NCI-H460 (cell line): ENCODE measurements around the gene MAN2B2. TPM values are rescaled to one million over a fixed set of nuclear protein-coding genes. Genes with fewer than 3 reads are reported as not detected.

ENCODE experiments used
- DNase-seq: peaks from one replicate; pipeline ENCODE4 v3.0.0-alpha.2; 2016; ENCODE audit warnings: low read depth; ENCODE audit errors: extremely low read depth
- total RNA-seq: library from RNA; depleted of rRNA; stranded (reverse); fragments of >200 nt; shearing (Covaris generic); gene quantifications from 2 replicates; pipeline ENCODE4 v1.2.3, GENCODE V29; 2014

Gene MAN2B2
- total RNA-seq, 1 experiment from 2014 or later: 6.2 TPM

GRCh38 chr4:6591313-6591712 is 16.3 kb downstream of the MAN2B2 start:
- no peak for DNase-seq

DNA sequence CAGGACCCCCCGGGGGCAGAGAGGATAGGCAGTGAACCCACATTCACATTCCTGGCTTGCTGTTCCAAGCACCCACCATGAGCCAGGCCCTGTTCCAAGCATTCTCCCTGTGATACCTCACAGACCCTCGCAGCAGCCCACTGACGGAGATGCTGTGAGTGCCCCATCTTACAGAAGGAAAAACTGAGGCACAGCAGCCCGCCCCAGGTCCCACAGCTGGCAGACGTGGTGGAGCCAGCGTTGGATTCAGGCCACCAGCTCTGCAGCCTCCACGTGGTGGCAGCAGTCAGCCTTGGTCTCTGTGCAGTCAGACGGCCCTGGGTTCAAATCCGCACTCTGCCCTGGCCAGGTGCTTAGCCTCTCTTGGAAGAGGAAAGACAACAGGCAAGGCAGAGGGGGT is 16.8 kb downstream of the MAN2B2 start:
- DNase-seq: no peak

- DNase-seq: no peak
These were observed 18.0 kb downstream of the MAN2B2 start for GRCh38 chr4:6592804-6593563.

DNA sequence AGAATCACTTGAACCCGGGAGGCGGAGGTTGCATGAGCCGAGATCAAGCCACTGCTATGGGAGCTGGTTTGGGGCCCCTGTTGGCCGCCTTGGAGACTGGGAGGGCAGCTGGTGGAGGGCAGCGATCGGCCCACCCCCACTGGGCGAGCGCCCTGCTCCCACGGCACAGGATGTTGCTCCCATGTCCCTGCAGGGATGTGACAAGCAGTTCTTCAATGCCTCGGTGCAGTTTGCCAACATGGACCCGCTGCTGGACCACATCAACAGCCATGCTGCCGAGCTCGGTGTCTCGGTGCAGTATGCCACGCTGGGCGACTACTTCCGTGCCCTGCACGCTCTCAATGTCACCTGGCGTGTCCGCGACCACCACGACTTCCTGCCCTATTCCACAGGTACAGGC is 19.4 kb downstream of the MAN2B2 start:
- no peak for DNase-seq

GRCh38 chr4:6594826-6595355 is 19.9 kb downstream of the MAN2B2 start:
- no peak for DNase-seq

DNA sequence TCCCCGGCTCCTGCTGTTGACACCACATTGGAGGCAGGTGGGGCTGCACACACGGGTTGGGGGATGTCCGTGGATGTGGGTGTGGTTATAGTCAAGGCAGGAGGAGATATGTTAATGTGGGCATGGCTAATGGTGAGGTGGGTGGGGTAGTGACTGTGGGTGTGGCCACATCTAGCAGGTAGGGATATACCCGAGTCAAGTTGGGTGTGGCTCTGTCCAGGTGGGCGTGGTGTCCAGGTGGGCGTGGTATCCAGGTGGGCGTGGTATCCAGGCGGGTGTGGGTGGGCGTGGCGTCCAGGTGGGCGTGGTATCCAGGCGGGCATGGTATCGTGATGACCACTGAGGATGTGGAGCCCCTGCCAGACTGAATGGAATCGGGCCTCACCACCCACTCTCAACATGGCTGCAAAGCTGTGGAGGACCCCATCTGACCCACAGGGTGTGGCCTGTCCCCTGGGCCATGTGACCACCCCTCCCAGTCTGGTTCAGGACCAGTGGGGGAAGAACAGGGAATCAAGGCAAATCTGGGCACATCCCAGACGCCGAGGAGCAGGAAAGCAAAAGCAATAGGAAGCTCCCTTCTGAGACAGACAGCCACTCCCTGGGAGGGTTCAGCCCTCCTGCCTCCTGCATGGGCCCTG is 21.0 kb downstream of the MAN2B2 start:
- DNase-seq: no peak

DNA sequence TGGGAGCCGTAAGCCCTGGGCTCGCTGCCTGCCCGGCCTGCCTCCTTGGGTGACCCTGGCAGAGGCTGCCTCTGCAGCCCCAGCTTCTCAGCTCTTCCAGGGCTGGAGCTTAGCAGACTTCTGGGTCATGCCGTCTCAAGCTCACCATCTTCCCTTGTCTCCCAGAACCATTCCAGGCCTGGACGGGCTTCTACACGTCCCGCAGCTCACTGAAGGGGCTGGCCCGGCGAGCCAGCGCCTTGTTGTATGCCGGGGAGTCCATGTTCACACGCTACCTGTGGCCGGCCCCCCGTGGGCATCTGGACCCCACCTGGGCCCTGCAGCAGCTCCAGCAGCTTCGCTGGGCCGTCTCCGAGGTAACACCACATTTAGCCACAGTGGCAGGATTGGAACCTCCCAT is 22.0 kb downstream of the MAN2B2 start:
- no peak for DNase-seq

DNA sequence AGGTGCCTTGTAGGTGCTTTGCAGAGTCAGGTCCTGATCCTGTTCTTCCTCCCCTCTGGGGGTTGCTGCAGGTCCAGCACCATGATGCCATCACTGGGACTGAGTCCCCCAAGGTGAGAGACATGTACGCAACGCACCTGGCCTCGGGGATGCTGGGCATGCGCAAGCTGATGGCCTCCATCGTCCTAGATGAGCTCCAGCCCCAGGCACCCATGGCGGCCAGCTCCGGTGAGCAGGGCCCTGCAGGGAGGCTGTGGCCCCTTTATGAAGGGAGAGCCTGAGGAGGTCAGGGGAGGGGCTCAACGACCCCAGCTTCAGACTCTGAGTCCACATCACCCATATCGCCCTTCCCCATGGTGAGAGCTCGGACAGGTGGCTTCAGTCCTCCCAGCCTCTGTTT is 23.1 kb downstream of the MAN2B2 start:
- no peak for DNase-seq

GRCh38 chr4:6598641-6599040 is 23.7 kb downstream of the MAN2B2 start:
- DNase-seq: no peak

DNA sequence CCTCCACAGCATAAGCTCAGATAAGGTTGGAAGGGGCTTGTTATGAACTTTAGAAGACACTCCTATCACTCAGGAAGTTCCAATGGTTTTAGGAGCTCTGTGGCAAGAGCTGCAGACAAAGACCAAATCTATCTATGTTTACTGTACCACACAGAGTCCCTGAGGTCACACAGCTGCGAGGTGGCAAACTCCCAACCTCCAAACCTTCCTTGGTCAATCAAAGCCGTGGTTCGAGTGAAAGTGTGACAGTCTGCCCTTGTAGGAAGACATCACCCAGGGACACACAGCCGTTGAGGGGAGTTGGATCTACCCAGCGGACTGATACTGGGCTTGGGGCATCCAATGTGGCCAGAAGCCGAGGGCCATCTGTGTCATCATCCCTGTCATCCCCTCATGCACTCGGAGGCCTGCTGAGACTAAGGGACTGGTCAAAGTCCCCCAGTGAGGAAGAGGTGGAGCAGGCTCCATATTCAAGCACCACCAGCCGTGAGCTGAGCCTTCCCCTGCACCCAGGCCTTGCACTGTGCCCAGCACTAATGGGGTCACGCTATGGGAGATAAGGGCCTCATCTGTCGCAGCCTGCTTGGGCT is 26.8 kb downstream of the MAN2B2 start:
- no peak for DNase-seq

DNA sequence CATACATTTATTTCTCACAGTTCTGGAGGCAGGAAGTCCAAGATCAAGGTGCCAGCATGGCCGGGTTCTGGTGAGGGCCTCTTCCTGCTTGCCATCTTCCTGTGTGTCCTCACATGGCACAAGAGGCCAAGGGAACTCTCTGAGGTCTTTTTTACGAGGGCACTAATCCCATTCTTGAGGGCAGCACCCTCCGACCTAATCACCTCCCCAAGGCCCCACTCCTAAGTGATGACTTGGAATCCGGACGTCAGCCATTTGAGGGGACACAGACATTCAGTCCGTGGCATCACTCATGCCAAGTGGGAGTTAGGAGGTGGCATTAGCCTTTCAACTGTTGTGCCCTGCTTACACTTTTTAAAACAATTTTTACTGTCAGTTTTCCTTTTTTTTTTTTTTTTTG is 27.3 kb downstream of the MAN2B2 start:
- no peak for DNase-seq

DNA sequence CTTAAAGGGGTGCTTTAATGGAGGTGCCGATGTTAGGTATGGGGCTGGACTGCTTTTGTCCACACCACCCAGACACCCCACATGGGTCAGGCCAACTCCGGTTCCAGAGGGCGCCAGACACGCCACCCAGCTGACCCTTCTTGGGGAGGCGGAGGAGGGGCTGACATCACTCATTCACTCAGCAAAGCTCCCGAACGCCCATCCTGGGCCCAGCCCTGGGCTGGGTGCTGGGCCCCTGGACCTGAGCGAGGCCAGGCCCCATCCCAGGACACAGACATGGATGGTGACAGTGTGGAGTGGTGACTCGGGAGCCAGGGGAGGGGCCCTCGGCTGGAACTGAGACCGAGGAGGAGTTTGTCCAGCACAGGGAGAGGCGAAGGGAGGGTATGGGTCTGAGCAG is 28.1 kb downstream of the MAN2B2 start:
- DNase-seq: no peak

- DNase-seq: no peak
These were observed 30.1 kb downstream of the MAN2B2 start for GRCh38 chr4:6605114-6605513.

- no peak for DNase-seq
These were observed 30.6 kb downstream of the MAN2B2 start for GRCh38 chr4:6605605-6606004.

DNA sequence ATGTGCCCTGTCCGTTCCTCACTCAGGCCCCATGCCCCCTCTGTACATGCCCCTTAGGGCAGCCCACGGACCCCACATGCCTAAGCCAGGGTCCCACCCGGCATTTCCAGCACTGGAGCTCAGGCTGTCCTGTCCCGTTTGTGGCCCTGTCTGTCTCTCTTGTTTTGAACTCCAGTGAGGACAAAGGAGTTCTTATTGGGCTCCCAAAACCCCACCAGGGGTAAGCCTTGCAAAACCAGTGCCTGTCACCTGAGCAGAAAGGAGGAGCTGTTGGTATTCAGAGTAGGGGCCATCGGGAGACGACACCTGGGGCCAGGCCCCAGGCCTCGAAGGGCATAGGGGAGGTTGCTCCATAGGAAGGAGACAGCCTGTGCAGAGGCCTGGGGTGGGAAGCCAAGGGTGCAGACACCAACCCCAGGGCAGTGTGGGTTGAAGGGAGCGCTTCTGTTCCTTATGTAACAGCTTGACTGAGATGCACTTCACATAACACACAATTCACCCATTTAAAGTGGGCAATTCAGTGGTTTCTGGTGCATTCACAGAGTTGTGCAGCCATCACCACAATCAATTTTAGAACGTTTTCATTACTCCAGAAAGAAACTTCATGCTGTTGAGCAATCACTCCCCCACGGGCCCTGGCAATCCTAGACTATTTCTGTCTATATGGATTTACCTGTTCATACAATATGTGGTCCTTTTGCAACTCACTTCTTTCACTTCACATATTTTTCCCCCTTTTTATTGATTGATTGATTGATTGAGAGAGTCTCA is 31.7 kb downstream of the MAN2B2 start:
- DNase-seq: no peak

- DNase-seq: no peak
These were observed 32.5 kb downstream of the MAN2B2 start for GRCh38 chr4:6607368-6608055.

DNA sequence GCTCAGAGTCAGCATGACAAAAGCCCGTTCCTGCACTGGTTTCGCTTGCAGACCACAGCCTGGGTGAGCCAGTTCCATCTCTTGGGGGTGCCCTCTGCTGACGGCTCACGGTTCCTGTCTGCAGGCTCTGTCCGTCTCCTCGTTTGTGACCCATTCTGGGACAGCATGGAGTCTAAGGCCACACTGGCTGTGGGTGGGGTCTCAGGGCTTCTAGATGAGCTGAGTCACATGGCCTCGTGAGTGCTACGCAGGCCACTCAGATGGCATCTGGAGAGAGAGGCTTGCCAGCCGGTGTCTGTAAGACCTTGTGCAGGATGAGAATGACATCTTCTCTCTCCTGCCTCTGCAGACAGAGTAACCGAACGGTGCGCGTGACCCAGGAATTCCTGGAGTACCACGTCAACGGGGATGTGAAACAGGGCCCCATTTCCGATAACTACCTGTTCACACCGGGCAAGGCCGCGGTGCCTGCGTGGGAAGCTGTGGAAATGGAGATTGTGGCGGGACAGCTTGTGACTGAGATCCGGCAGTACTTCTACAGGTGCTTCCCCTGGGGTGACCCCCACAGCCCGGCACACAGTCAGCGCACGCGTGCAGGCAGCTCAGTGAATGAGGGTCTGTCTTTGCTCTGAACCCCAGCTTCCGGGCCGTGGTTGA is 33.9 kb downstream of the MAN2B2 start:
- no peak for DNase-seq

DNA sequence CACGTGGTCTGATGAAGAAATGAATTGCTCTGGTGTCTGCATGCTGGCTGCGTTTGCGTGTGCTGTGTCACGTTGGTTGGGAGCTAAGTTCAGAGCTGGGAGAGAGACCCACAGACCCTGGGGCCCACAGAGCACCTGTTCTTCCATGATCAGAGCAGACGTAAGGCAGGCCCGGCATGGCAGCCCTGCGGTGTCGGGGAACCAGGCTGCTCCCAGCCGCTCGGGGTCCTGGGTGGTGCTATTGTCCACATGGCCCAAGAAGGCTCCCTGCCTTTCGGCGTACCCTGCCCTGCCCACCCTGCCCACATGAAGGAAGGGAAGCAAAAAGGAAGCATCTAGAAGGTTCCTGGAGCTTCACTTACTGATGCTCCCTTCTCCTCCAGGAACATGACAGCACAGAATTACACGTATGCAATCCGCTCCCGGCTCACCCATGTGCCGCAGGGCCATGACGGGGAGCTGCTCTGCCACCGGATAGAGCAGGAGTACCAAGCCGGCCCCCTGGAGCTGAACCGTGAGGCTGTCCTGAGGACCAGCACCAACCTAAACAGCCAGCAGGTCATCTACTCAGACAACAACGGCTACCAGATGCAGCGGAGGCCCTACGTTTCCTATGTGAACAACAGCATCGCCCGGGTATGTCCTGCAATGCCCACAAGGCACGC is 34.6 kb downstream of the MAN2B2 start:
- no peak for DNase-seq

DNA sequence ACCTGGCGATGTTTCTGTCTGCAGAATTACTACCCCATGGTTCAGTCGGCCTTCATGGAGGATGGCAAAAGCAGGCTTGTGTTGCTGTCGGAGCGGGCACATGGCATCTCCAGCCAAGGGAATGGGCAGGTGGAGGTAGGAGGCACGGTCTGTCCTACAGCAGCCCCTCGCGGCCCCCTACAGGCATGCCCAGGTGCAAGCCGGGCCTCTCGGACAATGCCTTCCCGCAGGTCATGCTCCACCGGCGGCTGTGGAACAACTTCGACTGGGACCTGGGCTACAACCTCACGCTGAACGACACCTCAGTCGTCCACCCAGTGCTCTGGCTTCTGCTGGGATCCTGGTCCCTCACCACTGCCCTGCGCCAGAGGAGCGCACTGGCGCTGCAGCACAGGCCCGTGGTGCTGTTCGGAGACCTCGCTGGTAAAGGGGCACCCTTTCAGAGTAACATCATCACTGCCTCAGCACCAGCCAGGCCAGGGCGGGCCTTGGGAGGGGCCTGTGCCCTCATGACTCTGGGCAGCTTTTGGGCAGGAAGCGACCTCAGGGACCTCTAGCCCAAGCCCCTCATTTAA is 36.0 kb downstream of the MAN2B2 start:
- no peak for DNase-seq
